Karpas-422 (cell line): ENCODE results near the gene OBSCN. TPM values are rescaled to one million over a fixed set of nuclear protein-coding genes. Genes with fewer than 3 reads are reported as not detected.
"Not testable (repeated sequence)": the region's sequence is repeated elsewhere in the genome, so short reads cannot be mapped to it uniquely, and the experiment has no call there.

Experiments
- DNase-seq: peaks from one replicate; pipeline ENCODE4 v3.0.0-alpha.2; 2015
- H2AFZ ChIP-seq: fragments of 200-600 bp; sonication (generic); 2 replicates; pipeline ENCODE4 v1.6.1; 2014; ENCODE audit warnings: antibody characterized with exemption, low read length, mixed read lengths
- H3K27ac ChIP-seq: fragments of 200-600 bp; sonication (generic); 2 replicates; pipeline ENCODE4 v1.5.1; 2014; ENCODE audit warnings: mild to moderate bottlenecking, low read length, moderate library complexity
- H3K27me3 ChIP-seq: fragments of 200-600 bp; sonication (generic); 2 replicates; pipeline ENCODE4 v1.6.1; 2014; ENCODE audit warnings: low read length, mixed read lengths
- H3K36me3 ChIP-seq: fragments of 200-600 bp; sonication (generic); 2 replicates; pipeline ENCODE4 v1.6.1; 2014; ENCODE audit warnings: low read length, mixed read lengths; ENCODE audit not compliant: insufficient read depth
- H3K4me1 ChIP-seq: fragments of 200-600 bp; sonication (generic); 2 replicates; pipeline ENCODE4 v1.6.1; 2014; ENCODE audit warnings: mild to moderate bottlenecking, low read length, mixed read lengths
- H3K4me2 ChIP-seq: fragments of 200-600 bp; sonication (generic); 2 replicates; pipeline ENCODE4 v1.6.1; 2014; ENCODE audit warnings: low read length, low read depth, mild to moderate bottlenecking; ENCODE audit not compliant: poor library complexity, severe bottlenecking
- H3K4me3 ChIP-seq: fragments of 200-600 bp; sonication (generic); 2 replicates; pipeline ENCODE4 v1.5.1; 2014; ENCODE audit warnings: mild to moderate bottlenecking, antibody characterized with exemption, low read length, mixed read lengths
- H3K79me2 ChIP-seq: fragments of 200-600 bp; sonication (generic); 2 replicates; pipeline ENCODE4 v1.6.1; 2014; ENCODE audit warnings: mild to moderate bottlenecking, low read length, mixed read lengths
- H3K9ac ChIP-seq: fragments of 200-600 bp; sonication (generic); 2 replicates; pipeline ENCODE4 v1.6.0; 2014; ENCODE audit warnings: low read length
- H3K9me2 ChIP-seq: fragments of 200-600 bp; sonication (generic), shearing (Covaris generic); replicated peaks from 2 replicates; pipeline ENCODE4 v1.6.0; 2014; ENCODE audit warnings: mild to moderate bottlenecking, low read length, moderate library complexity; ENCODE audit not compliant: insufficient read depth
- H3K9me3 ChIP-seq: fragments of 300-700, 200-600 bp; sonication (generic); 2 replicates; pipeline ENCODE4 v1.6.1; 2014; ENCODE audit warnings: low read length, mixed read lengths
- H4K20me1 ChIP-seq: fragments of 200-600 bp; sonication (generic); 2 replicates; pipeline ENCODE4 v1.6.1; 2014; ENCODE audit warnings: mild to moderate bottlenecking, antibody characterized with exemption, low read length, low read depth; ENCODE audit not compliant: insufficient read depth
- total RNA-seq: library from RNA; depleted of rRNA; stranded (reverse); fragments of >200 nt; shearing (Covaris generic); gene quantifications from 2 replicates; pipeline ENCODE4 v1.2.3, GENCODE V29; 2014; ENCODE audit warnings: low replicate concordance

OBSCN gene
- total RNA-seq, 1 experiment from 2014 or later: 17.5 TPM

- no peak overlapping the region for H2AFZ ChIP-seq
- no peaks in the 10 kb centered on the region for H3K79me2 ChIP-seq
- peaks cover 5% of the 10 kb centered on the region; the same call in 1 of the 2 replicates for H3K36me3 ChIP-seq
- no peak overlapping the region for H3K27ac ChIP-seq
- H3K9me2 ChIP-seq: no peaks in the 10 kb centered on the region
- DNase-seq: no peak
- peaks cover 8% of the 10 kb centered on the region; the same call in 1 of the 2 replicates for H3K9me3 ChIP-seq
- H3K4me3 ChIP-seq: no peak overlapping the region
- H4K20me1 ChIP-seq: no peaks in the 10 kb centered on the region
- H3K27me3 ChIP-seq: no peaks in the 10 kb centered on the region
- H3K4me1 ChIP-seq: no peaks in the 10 kb centered on the region
- H3K9ac ChIP-seq: no peak overlapping the region
- no peak overlapping the region for H3K4me2 ChIP-seq
Measured at GRCh38 chr1:228261706-228262105, 53.9 kb downstream of the OBSCN start.

- H3K4me2 ChIP-seq: no peak overlapping the region
- no peaks in the 10 kb centered on the region for H4K20me1 ChIP-seq
- H3K9me2 ChIP-seq: no peaks in the 10 kb centered on the region
- H3K79me2 ChIP-seq: no peaks in the 10 kb centered on the region
- no peak overlapping the region for H3K27ac ChIP-seq
- H3K9me3 ChIP-seq: peaks cover 8% of the 10 kb centered on the region; the same call in 1 of the 2 replicates
- H3K4me1 ChIP-seq: no peaks in the 10 kb centered on the region
- H3K4me3 ChIP-seq: no peak overlapping the region
- no peak overlapping the region for H2AFZ ChIP-seq
- H3K36me3 ChIP-seq: peaks cover 5% of the 10 kb centered on the region; the same call in 1 of the 2 replicates
- no peak for DNase-seq
- no peaks in the 10 kb centered on the region for H3K27me3 ChIP-seq
- H3K9ac ChIP-seq: no peak overlapping the region
Measured at GRCh38 chr1:228262475-228262874, 54.6 kb downstream of the OBSCN start.

GRCh38 chr1:228263636-228264035 lies 55.8 kb downstream of the OBSCN start:
- no peaks in the 10 kb centered on the region for H3K27me3 ChIP-seq
- no peaks in the 10 kb centered on the region for H4K20me1 ChIP-seq
- no peaks in the 10 kb centered on the region for H3K79me2 ChIP-seq
- peaks cover 5% of the 10 kb centered on the region; the same call in 1 of the 2 replicates for H3K36me3 ChIP-seq
- H3K4me1 ChIP-seq: no peaks in the 10 kb centered on the region
- no peaks in the 10 kb centered on the region for H3K9me2 ChIP-seq
- H2AFZ ChIP-seq: no peak overlapping the region
- H3K9me3 ChIP-seq: peaks cover 8% of the 10 kb centered on the region; the same call in 1 of the 2 replicates
- no peak overlapping the region for H3K9ac ChIP-seq
- no peak overlapping the region for H3K4me2 ChIP-seq
- H3K4me3 ChIP-seq: no peak overlapping the region
- H3K27ac ChIP-seq: no peak overlapping the region
- no peak for DNase-seq

- H3K79me2 ChIP-seq: no peaks in the 10 kb centered on the region
- H3K27ac ChIP-seq: no peak overlapping the region
- H3K9ac ChIP-seq: no peak overlapping the region
- no peaks in the 10 kb centered on the region for H3K9me2 ChIP-seq
- no peaks in the 10 kb centered on the region for H4K20me1 ChIP-seq
- H3K4me1 ChIP-seq: no peaks in the 10 kb centered on the region
- H3K4me2 ChIP-seq: no peak overlapping the region
- peaks cover 5% of the 10 kb centered on the region; the same call in 1 of the 2 replicates for H3K36me3 ChIP-seq
- no peak overlapping the region for H2AFZ ChIP-seq
- no peaks in the 10 kb centered on the region for H3K27me3 ChIP-seq
- peaks cover 8% of the 10 kb centered on the region; the same call in 1 of the 2 replicates for H3K9me3 ChIP-seq
- no peak overlapping the region for H3K4me3 ChIP-seq
- no peak for DNase-seq
Measured at GRCh38 chr1:228264090-228264829, 56.4 kb downstream of the OBSCN start.

GRCh38 chr1:228265167-228265566 lies 57.3 kb downstream of the OBSCN start:
- Histone ChIP-seq H3K4me1 (no peaks in the 10 kb centered on the region), H3K9me3 (peaks cover 8% of the 10 kb centered on the region; the same call in 1 of the 2 replicates), H3K9ac (no peak overlapping the region), H3K4me3 (no peak overlapping the region), H3K79me2 (no peaks in the 10 kb centered on the region), H4K20me1 (no peaks in the 10 kb centered on the region), H3K27ac (no peak overlapping the region), H2AFZ (no peak overlapping the region), H3K27me3 (no peaks in the 10 kb centered on the region), H3K36me3 (0 out of 2 replicates have a peak, but pooled peaks cover 5% of the 10 kb centered on the region), H3K4me2 (no peak overlapping the region), H3K9me2 (no peaks in the 10 kb centered on the region)
- no peak for DNase-seq

GRCh38 chr1:228267962-228268880 lies 60.4 kb downstream of the OBSCN start:
- no peak overlapping the region for H3K9ac ChIP-seq
- no peaks in the 10 kb centered on the region for H3K9me2 ChIP-seq
- H4K20me1 ChIP-seq: no peaks in the 10 kb centered on the region
- H3K4me2 ChIP-seq: no peak overlapping the region
- no peaks in the 10 kb centered on the region for H3K36me3 ChIP-seq
- H3K27ac ChIP-seq: no peak overlapping the region
- H3K27me3 ChIP-seq: no peaks in the 10 kb centered on the region
- no peak overlapping the region for H2AFZ ChIP-seq
- no peak overlapping the region for H3K4me3 ChIP-seq
- no peaks in the 10 kb centered on the region for H3K9me3 ChIP-seq
- DNase-seq: no peak
- H3K4me1 ChIP-seq: no peaks in the 10 kb centered on the region
- no peaks in the 10 kb centered on the region for H3K79me2 ChIP-seq

- Histone ChIP-seq H3K27me3 (no peaks in the 10 kb centered on the region), H3K4me3 (no peak overlapping the region), H3K4me1 (no peaks in the 10 kb centered on the region), H3K9me3 (no peaks in the 10 kb centered on the region), H3K36me3 (no peaks in the 10 kb centered on the region), H3K79me2 (no peaks in the 10 kb centered on the region), H3K9me2 (no peaks in the 10 kb centered on the region), H3K27ac (no peak overlapping the region), H4K20me1 (no peaks in the 10 kb centered on the region), H3K4me2 (no peak overlapping the region), H3K9ac (no peak overlapping the region), H2AFZ (no peak overlapping the region)
- no peak for DNase-seq
Measured at GRCh38 chr1:228268881-228269265, 61.0 kb downstream of the OBSCN start.

- not testable (repeated sequence) for H3K9me3 ChIP-seq, H3K36me3 ChIP-seq, DNase-seq, H3K4me2 ChIP-seq, H3K9me2 ChIP-seq, H3K4me1 ChIP-seq, H3K27me3 ChIP-seq, H3K9ac ChIP-seq, H2AFZ ChIP-seq, H3K79me2 ChIP-seq, H4K20me1 ChIP-seq, H3K27ac ChIP-seq, H3K4me3 ChIP-seq
Measured at GRCh38 chr1:228269431-228269830, 61.6 kb downstream of the OBSCN start.
